Right ventricle myocardium superior (tissue), 1 donor: ENCODE measurements around the gene MEI1. TPM values are rescaled to one million over a fixed set of nuclear protein-coding genes. Genes with fewer than 3 reads are reported as not detected.
"Not testable (repeated sequence)": the region's sequence is repeated elsewhere in the genome, so short reads cannot be mapped to it uniquely, and the experiment has no call there.

Experiments used
- ATAC-seq: fragments of 200-7000 bp; cut with Tn5 transposase; one replicate; pipeline ENCODE4 v1.9.1; 2020; ENCODE audit warnings: mild to moderate bottlenecking; ENCODE audit not compliant: poor library complexity
- DNase-seq: peaks from one replicate; pipeline ENCODE4 v3.0.0-alpha.2; 2020
- intact Hi-C: fragments of 100-400 bp; cut with DNase I; formaldehyde crosslinking; loops from one replicate; pipeline ENCODE4 v1.11.2; 2022
- total RNA-seq: library from RNA; stranded (reverse); fragmentation: NEBNext Ultra II Directional; extraction: Animal tissue kit (Norgen Biotek cat#: 25700); gene quantifications from one replicate; pipeline ENCODE4 v1.2.1, GENCODE V29; 2021
- donor health status: DM: no; HTN: yes; CAD: no; lungs with severe emphysema.

The MEI1 gene
- total RNA-seq, 1 donor from 2014 or later: not detected

GRCh38 chr22:41676134-41676533 is 23.2 kb upstream of the MEI1 start:
- ATAC-seq (peak; percentile 74), DNase-seq (no peak)
- intact Hi-C loops: no loop called here

- ATAC-seq (peak; percentile 2), DNase-seq (peak; percentile 27)
- intact Hi-C loops: no loop called here
Observed at GRCh38 chr22:41681616-41682015, 17.7 kb upstream of the MEI1 start.

GRCh38 chr22:41682033-41682807 is 17.1 kb upstream of the MEI1 start:
- peak; percentile 96 for ATAC-seq
- peak; percentile 92 for DNase-seq
- intact Hi-C loops: no loop called here

- DNase-seq (no peak), ATAC-seq (peak; percentile 6)
- intact Hi-C loops: no loop called here
Observed at GRCh38 chr22:41683052-41683451, 16.3 kb upstream of the MEI1 start.

- DNase-seq (no peak), ATAC-seq (no peak)
- intact Hi-C loops: no loop called here
Observed at GRCh38 chr22:41683616-41684015, 15.7 kb upstream of the MEI1 start.

- intact Hi-C loops: no loop called here
- ATAC-seq (no peak), DNase-seq (no peak)
Observed at GRCh38 chr22:41684194-41684593, 15.1 kb upstream of the MEI1 start.

- DNase-seq, intact Hi-C loops: not testable (repeated sequence)
Observed at GRCh38 chr22:41686890-41687289, 12.4 kb upstream of the MEI1 start.

GRCh38 chr22:41687901-41688364 is 11.4 kb upstream of the MEI1 start:
- DNase-seq (peak; percentile 50), ATAC-seq (peak; percentile 19)
- intact Hi-C loops: no loop called here

More at GRCh38 chr22:41686890-41687289, 12.4 kb upstream of the MEI1 start:
- ATAC-seq: not testable (repeated sequence)

- DNase-seq: peak; percentile 96
- intact Hi-C loops: no loop called here
- ATAC-seq: peak; percentile 96
Observed at GRCh38 chr22:41688365-41689211, 10.7 kb upstream of the MEI1 start, which contains the start of gene SNU13. TSS of gene SNU13 (minus strand) at chr22:41688867. CDS start at chr22:41688796, 71 bp downstream.

GRCh38 chr22:41690476-41690875 is 8.8 kb upstream of the MEI1 start:
- ATAC-seq: no peak
- intact Hi-C loops: no loop called here

GRCh38 chr22:41695211-41695610 is 4.1 kb upstream of the MEI1 start:
- DNase-seq (no peak), ATAC-seq (no peak)
- intact Hi-C loops: loop anchor here (5.0 kb wide), 1 partner anchor 247 kb away; no protein-coding TSS in a partner anchor

More at GRCh38 chr22:41690476-41690875, 8.8 kb upstream of the MEI1 start:
- no peak for DNase-seq

GRCh38 chr22:41696703-41697102 is 2.6 kb upstream of the MEI1 start:
- DNase-seq (no peak), ATAC-seq (no peak)
- intact Hi-C loops: loop anchor here (5.0 kb wide), 1 partner anchor 246 kb away; no protein-coding TSS in a partner anchor

GRCh38 chr22:41697126-41697775 is 2.1 kb upstream of the MEI1 start:
- DNase-seq: peak; percentile 97
- peak; percentile 89 for ATAC-seq
- intact Hi-C loops: loop anchor here (5.0 kb wide), 1 partner anchor 245 kb away; no protein-coding TSS in a partner anchor

- ATAC-seq: no peak
- DNase-seq: no peak
- intact Hi-C loops: no loop called here
Observed at GRCh38 chr22:41700108-41700364, 733 bp downstream of the MEI1 start.

GRCh38 chr22:41702763-41703162 is 3.5 kb downstream of the MEI1 start:
- DNase-seq (no peak), ATAC-seq (no peak)
- intact Hi-C loops: no loop called here

GRCh38 chr22:41709341-41709740 is 10.0 kb downstream of the MEI1 start:
- ATAC-seq (no peak), DNase-seq (no peak)
- intact Hi-C loops: no loop called here

- ATAC-seq: no peak
- intact Hi-C loops: no loop called here
- DNase-seq: no peak
Observed at GRCh38 chr22:41713004-41713403, 13.7 kb downstream of the MEI1 start.

GRCh38 chr22:41722496-41722895 is 23.2 kb downstream of the MEI1 start:
- DNase-seq: no peak
- intact Hi-C loops: no loop called here
- no peak for ATAC-seq

- DNase-seq (no peak), ATAC-seq (no peak)
- intact Hi-C loops: no loop called here
Observed at GRCh38 chr22:41725510-41726110, 26.3 kb downstream of the MEI1 start.
